Measurements from ENCODE around the gene IFITM10. TPM values are rescaled to one million over a fixed set of nuclear protein-coding genes. Genes with fewer than 3 reads are reported as not detected.

IFITM10 gene
- total RNA-seq, 1 donor from 2014 or later = not detected

GRCh38 chr11:1718326-1718725, 32.1 kb downstream of the IFITM10 start:
- no peak for DNase-seq (ENCODE audit: low spot score)

- no peak for DNase-seq (ENCODE audit: low spot score)
These were observed 32.6 kb downstream of the IFITM10 start for GRCh38 chr11:1717745-1718144.

GRCh38 chr11:1714908-1715885, 35.2 kb downstream of the IFITM10 start:
- no peak for DNase-seq (ENCODE audit: low spot score)

GRCh38 chr11:1708716-1709115, 41.7 kb downstream of the IFITM10 start:
- no peak for DNase-seq (ENCODE audit: low spot score)

- DNase-seq (ENCODE audit: low spot score) = no peak
These were observed 42.6 kb downstream of the IFITM10 start for GRCh38 chr11:1707751-1708150.

GRCh38 chr11:1706634-1707400, 43.6 kb downstream of the IFITM10 start:
- no peak for DNase-seq (ENCODE audit: low spot score)

GRCh38 chr11:1705126-1706052, 45.0 kb downstream of the IFITM10 start:
- DNase-seq (ENCODE audit: low spot score) = peak; percentile 71

GRCh38 chr11:1703146-1703545, 47.2 kb downstream of the IFITM10 start:
- no peak for DNase-seq (ENCODE audit: low spot score)

GRCh38 chr11:1702506-1702905, 47.9 kb downstream of the IFITM10 start:
- DNase-seq (ENCODE audit: low spot score) = no peak

- no peak for DNase-seq (ENCODE audit: low spot score)
These were observed 49.1 kb downstream of the IFITM10 start for GRCh38 chr11:1701091-1701807.

- DNase-seq (ENCODE audit: low spot score) = no peak
These were observed 50.6 kb downstream of the IFITM10 start for GRCh38 chr11:1699771-1700170.

- DNase-seq (ENCODE audit: low spot score) = no peak
These were observed 53.5 kb downstream of the IFITM10 start, which contains the start of gene KRTAP5-6 for GRCh38 chr11:1696608-1697570. Gene KRTAP5-6 (plus strand): TSS chr11:1697195. CDS start chr11:1697246, 51 bp downstream.

GRCh38 chr11:1695548-1696108, 54.8 kb downstream of the IFITM10 start:
- DNase-seq (ENCODE audit: low spot score) = no peak

GRCh38 chr11:1694846-1695547, 55.4 kb downstream of the IFITM10 start:
- no peak for DNase-seq (ENCODE audit: low spot score)

- DNase-seq (ENCODE audit: low spot score) = peak; percentile 89
These were observed 56.1 kb downstream of the IFITM10 start for GRCh38 chr11:1694064-1694845.

GRCh38 chr11:1693327-1694063, 56.9 kb downstream of the IFITM10 start:
- DNase-seq (ENCODE audit: low spot score) = peak; percentile 81

Measured in umbilical cord (tissue), 2 donors.